22Rv1 (cell line): Measurements from ENCODE around the gene EED.

Experiments
- ZFX ChIP-seq: fragments of 450-650 bp; IDR thresholded peaks from 2 replicates; pipeline ENCODE4 v1.6.1; 2017; ENCODE audit warnings: antibody characterized with exemption, borderline replicate concordance
- TF ChIP-seq, protein P1 (sequence below): fragments of 450-650 bp; IDR thresholded peaks from 2 replicates; pipeline ENCODE4 v1.5.1; 2017; ENCODE audit warnings: mild to moderate bottlenecking

DNA sequence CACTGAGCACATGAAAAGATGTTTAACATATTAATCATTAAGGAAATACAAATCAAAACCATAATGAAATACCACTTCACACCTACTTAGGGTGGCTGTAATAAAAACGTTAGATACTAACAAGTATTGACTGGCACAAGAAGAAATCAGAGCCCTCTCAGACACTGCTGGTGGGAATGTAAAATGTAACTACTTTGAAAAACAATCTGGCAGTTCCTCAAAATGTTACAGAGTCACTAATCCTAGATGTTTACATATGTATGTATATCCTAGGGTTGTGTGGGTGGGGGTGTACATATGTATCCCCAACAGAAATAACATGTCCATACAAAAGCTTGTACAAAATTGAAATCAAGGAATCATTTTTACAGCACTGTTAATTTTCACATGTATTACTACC lies 15.2 kb downstream of the EED start:
- TF ChIP-seq, protein P1, sequence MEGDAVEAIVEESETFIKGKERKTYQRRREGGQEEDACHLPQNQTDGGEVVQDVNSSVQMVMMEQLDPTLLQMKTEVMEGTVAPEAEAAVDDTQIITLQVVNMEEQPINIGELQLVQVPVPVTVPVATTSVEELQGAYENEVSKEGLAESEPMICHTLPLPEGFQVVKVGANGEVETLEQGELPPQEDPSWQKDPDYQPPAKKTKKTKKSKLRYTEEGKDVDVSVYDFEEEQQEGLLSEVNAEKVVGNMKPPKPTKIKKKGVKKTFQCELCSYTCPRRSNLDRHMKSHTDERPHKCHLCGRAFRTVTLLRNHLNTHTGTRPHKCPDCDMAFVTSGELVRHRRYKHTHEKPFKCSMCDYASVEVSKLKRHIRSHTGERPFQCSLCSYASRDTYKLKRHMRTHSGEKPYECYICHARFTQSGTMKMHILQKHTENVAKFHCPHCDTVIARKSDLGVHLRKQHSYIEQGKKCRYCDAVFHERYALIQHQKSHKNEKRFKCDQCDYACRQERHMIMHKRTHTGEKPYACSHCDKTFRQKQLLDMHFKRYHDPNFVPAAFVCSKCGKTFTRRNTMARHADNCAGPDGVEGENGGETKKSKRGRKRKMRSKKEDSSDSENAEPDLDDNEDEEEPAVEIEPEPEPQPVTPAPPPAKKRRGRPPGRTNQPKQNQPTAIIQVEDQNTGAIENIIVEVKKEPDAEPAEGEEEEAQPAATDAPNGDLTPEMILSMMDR, result no peak
- TF ChIP-seq ZFX, result no peak
